HG03354 (cell line): ENCODE results near the gene MACROD2.
"Not testable (repeated sequence)": the region's sequence is repeated elsewhere in the genome, so short reads cannot be mapped to it uniquely, and the experiment has no call there.

Source experiments
- ATAC-seq: cut with Tn5 transposase; IDR thresholded peaks from one replicate; pipeline ENCODE4 v1.9.1; 2021; ENCODE audit warnings: mild to moderate bottlenecking; ENCODE audit not compliant: unreplicated experiment, poor library complexity, severe bottlenecking

MACROD2 gene

DNA sequence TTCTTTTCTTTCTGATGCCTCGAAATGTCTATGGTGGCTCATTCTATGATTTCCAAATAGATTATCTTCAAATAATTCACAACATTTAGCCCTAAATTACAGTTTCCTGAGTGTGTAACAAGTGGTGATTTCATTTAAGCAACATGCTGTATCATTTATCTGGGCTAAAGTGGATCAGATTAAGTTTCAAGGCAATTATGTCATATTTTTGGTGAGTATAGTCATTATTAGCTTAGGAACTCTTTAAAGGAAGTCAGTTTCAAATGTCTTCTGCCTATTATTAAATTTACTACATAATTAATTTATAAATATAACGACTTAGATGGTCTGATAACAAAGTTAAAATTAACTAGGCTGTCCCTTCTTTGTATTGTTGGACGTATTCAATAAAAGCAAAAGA is 1190.0 kb downstream of the MACROD2 start:
- no peak for ATAC-seq

DNA sequence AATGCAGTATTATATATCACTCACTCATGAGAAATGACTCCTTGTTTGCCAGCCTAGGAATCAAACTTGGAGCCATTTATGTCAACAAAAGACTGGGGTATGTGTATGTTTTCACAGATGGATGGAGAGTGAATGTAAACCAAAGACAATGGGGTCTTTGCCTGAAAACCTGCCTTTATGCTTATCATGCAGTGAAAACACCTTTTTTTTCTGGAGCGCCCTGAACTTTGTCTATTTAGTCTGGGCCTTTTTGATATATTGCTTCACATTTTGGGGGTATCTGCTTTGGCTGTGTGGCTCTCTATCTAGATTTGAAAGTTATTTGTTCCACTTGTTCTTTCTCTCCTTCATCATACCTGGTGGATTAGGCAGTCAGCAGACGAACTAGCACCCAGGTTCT is 1190.6 kb downstream of the MACROD2 start:
- ATAC-seq: no peak

DNA sequence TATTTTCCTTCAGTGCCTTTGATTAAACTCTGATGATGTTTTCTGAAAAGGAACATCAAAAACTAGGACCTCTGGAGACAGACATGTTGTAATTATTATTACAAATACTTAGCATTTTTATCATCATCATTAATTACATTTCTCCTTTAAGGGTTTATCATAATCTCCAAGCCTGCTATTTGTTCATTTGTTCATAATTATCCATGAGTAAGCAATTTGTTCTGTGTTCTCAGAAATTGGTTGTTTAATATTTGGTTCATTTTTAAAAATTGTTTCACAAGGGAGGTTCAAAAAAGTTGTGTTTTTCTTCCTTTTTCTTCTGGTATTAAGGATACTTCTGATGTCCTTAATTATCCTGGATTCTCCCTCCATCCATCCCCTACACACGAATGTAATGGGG is 1192.3 kb downstream of the MACROD2 start:
- ATAC-seq: no peak

DNA sequence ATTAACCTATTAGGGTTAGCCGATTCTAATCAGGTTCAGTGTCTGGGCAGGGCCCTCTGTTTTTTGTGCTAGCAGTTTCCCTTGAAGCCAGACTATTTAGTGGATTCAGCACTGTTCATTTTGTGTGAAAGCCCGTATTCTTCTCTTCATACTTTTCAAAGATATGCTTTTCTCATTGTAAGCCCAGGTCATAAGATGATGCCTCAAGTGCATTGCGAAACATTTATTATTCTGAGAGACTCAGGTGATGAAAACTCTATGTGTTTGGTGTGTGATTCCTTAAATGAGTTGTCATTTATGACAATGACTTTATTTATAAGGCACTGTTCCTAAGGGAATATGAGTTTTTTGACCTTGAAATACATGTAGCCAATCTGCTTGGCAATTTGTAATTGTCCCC is 1193.1 kb downstream of the MACROD2 start:
- no peak for ATAC-seq

DNA sequence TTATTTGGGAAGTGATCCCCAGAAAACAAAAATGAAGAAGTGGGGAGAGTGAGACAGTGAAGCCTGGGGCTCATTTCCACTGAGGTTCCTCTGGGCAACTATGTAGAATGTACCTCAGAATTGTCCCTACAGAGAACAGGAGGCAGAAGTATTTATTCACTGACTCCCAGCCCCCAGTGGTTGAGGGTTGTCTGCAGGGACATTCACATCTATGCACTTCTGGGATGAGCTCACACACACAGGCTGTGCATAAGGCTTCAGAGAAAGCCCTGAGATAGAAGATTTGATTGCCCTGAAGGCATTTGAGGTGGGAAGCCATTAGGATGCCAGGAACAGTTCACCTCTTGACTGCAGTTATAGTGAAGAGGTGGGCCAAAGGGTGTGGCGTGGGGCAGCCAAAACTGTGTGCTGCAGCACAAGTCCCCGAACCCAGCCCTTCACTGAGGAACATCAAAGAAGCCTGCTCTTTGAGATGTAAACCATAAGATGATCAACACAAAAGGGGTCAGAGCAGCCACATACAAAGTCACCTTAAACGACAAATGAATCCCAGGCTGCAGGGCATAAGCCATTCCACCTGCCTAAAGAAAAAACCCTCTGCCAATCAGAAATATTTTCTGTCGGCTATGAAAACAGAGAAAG is 1195.9 kb downstream of the MACROD2 start:
- ATAC-seq: no peak

DNA sequence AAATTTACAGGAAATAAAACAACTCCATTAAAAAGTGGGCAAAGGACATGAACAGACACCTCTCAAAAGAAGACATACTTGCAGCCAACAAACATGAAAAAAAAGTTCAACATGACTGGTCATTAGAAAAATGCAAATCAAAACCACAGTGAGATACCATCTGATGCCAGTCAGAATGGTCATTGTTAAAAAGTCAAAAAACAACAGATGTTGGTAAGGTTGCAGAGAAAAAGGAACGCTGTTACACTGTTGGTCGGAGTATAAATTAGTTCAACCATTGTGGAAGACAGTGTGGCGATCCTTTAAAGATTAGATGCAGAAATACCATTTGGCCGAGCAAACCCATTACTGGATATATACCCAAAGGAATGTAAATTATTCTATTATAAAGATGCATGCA is 1200.1 kb downstream of the MACROD2 start:
- no peak for ATAC-seq

DNA sequence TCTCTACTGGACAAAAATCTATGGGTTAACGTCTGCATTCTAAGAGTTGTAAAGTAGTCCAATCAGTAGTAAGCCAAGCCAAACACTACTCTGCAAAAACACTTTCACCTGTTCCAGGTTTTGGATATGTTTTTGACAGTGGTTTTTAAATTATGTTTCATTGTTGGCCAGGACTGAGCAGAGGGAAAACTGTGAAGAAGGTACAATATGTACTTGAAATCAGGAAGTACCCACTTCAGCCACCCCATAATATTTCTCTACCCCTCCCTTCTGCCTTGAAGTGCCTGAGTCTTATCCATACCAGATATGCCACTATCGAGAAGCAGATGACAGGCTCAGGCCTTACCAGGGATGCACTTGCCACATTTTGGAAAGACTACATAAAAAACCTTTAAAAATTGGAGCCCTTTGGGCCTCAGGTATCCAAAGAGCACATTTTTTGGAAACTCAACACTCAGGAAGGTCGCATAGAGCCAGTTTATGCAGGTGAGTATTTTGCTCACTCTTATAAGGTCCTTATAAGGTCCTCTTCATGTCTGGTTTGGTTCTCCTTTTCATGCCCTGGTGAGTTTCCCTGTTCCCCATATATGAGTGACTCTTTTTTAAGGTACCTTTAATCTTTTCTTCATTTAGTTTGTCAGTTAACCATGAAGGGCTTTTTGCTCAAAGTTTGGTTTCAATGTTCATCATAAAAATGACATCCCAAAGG is 1201.4 kb downstream of the MACROD2 start:
- no peak for ATAC-seq

DNA sequence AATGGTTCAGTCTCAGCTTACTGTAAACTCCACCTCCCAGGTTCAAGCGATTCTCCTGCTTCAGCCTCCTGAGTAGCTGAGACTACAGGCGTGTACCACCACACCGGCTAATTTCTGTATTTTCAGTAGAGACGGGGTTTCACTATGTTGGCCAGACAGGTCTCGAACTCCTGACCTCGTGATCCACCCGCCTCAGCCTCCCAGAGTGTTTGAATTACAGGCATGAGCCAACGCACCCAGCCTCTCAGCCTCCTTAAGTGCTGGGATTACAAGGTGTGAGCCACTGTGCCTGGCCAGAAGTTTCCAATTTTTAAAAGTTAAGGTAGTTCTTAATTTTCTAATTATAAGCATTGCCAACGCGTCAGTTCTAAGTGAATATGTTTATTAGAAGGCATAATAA is 1202.7 kb downstream of the MACROD2 start:
- ATAC-seq: not testable (repeated sequence)

DNA sequence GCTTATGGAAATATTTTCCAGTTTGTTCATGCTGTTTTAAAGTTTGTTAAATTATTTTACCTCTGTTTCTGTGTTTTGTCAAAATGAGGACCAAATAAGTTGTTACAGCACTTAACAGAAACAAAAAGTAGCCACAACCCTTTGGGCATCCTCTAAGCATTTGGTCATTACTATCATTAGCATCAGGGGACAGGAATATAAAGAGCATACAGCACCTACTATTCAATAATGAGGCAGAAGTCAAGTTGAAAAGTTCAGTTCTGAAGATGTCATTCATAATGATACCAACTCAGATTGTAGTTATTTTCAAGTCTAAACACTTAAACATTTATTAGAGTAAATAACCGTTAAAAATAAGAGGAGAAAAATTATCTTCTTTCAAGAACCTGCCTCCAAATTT is 1204.4 kb downstream of the MACROD2 start:
- peak; percentile 62 for ATAC-seq

DNA sequence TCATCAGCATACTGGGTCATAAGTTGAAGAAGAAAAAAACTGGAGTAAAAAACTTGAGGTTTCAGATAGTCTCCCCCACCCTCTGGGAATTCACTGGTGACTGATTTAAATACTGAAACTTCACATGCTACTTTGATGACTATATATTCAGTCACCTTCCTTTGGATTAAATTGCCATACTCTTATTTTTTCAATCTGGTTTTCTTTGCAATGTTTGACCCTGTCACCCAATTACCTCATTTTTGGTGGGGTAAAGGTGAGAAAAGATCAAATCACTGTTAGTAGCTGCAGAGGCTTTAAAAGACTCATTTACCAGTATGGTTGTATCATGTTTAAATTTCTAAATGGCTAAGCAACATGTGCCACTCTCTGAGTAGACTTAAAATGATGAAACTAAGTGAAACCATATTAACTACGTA is 1204.8 kb downstream of the MACROD2 start:
- peak; percentile 82 for ATAC-seq

DNA sequence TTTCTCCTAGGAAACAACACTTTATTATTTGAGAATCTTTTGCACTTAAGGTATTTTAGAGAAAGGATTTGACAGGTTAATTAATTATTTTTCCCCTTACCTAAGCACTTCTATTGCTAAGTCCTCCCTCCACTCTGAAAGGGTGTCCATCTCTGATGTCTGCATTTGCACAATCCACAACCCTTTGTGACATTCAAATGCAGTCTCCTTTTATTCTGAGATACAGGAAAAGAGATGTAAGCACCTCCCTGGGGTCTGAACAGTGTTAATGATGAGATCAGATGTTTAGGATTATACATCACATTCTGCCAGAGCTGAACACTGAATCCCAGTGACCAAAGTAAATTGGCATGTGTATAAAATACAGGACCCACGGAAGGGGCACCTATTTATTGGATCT is 1206.3 kb downstream of the MACROD2 start:
- ATAC-seq: no peak

DNA sequence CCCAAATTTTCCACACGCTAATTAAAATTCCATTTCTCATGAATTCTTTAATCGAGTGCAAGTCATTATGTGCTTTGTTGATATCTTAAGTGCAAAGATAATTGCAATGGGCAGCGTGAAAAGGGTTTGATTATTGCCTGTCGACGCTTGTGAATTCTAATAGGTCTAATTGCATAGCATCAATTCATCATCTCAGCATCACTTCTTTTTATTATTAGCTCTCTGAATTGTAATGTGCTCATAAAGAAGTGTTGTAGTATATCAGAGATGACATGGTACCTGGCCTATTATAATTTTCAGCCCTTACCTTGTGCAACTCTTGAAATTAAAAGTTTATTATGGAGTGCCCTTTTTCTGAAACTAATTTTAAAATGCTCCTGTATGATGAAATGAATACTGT is 1208.9 kb downstream of the MACROD2 start:
- no peak for ATAC-seq

DNA sequence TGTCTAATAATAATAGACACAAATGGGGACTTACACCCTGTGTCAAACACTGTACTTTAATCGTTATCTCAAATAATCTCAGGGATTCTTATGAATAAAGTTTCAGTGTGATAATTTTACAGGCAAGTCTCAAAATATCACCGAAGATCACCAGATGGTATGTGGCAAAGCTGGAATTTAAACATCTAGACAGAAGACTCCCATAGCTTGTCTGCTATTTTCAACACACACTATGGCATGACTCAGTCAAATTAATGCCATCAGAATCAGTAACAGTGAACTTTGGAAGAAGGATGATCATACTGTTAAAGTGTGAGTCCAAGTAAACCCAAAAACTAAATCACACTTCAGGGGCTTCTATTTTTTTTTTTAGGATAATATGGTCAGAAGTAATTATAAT is 1209.7 kb downstream of the MACROD2 start:
- no peak for ATAC-seq

DNA sequence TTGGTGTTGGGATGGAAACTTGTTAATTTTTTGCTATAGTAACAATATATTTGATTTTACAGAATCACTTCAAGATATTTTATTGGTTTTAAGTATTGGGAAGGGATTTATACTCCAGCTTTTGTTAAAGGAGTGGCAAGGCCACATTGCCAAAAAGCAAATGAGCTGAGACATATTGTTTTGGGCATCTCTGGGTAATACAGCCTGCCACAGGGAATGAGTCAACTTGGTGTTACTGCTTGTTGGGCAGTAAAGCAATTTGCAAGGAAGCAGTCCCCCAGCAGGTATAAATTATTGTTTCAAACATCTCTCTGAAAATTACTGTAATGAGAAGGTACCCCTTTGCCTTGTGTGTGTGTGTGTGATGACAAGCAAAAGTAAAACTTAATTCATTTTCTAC is 1210.4 kb downstream of the MACROD2 start:
- ATAC-seq: no peak

DNA sequence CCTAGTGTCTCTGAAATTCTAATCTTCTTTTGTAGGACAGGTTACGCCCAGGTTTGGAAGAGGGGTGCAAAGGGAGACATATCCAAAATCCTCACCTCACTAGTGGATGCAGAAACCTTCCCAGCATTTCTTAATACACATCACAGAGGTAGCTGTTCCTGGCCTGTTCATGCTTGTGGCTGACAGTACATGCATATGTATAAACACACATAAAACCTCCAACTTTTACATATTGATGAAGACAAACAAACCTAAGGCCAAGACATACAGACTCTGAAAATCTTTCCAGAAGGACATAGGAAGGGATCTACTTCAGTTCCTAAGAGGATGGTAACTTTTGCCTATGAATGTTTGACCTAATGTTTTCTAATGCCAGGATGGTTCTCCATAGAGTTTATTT is 1214.2 kb downstream of the MACROD2 start:
- no peak for ATAC-seq

DNA sequence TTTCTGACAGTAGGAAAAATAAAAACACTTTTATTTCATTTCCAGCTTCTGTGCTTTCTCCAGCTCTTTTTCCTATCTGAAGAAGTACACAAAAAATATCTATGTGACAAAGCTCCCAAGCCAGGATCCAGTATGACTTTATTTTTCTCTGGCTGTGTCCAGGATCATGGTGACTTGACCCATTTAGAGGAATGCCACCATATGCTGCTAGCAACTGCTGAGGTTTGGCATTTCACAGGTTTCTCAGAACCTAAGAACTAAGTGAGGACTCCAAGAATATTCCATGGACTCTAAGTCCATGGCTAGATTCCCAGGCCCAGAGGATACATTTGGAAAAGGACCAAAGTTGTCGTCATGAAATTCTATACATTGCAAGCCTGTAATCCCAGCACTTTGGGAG is 1218.7 kb downstream of the MACROD2 start:
- ATAC-seq: no peak

DNA sequence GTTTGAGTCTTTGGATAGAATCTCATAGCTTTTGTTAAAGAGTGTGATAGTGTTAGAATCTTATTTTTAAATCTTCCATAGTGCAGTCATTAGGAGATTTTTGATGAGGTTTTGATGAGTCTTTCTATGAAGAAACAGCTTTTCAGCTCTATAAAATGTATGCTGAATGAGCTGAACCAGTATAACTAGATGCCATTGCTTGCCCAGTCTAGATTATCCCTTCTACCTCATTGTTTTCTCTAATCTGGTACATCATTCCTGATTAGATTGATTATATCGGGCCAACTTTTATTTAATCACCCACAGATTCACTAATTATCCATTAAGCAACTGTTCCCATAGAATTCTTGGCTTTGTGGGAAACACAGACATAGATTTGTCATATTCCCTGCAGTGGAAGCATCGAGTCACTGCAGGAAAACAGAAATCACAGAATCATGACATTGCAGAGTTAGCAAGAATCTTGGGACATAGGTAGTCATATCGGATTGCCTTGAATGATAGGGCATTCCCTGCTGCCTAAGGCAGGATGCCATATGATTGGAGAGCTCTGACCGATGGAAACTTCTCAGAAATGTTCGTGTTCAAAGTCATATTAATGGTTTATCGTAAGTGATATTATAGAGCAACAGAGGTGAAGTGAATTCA is 1224.8 kb downstream of the MACROD2 start:
- no peak for ATAC-seq

DNA sequence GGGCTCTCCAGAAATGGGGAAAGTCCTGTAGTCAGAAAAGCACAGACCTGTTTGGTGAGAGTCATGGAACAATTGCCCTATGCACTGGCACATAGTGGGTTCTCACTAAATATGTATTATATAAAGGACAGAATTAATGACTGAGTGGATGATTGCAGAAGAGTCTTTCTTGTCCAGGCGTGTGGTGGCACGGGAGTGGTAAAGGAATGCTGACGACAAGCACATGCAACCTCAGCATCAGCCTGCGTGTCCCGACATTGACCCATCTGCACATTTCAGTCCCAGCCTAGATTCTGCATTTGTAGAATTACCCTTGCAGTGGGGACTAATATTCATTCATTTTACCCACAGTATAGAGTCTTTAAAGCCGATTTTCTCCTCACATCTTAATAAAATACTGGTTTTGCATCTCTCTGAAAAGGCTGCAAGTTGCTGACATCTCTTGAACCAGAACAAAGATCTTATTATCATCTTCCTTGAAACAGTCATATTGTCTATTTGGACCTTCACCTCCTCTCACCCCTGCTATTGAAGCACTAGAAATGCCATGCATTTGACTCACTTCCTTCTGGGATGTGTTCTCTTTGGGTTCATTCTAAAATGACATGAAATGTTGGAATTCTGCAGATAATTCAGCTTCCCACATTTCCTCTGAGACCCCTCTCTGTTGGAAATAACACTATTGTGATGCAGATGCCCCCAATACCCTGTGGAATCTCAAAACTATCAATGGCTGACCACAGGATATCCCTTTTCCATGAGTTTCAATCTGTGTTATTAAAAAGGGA is 1225.7 kb downstream of the MACROD2 start:
- no peak for ATAC-seq

DNA sequence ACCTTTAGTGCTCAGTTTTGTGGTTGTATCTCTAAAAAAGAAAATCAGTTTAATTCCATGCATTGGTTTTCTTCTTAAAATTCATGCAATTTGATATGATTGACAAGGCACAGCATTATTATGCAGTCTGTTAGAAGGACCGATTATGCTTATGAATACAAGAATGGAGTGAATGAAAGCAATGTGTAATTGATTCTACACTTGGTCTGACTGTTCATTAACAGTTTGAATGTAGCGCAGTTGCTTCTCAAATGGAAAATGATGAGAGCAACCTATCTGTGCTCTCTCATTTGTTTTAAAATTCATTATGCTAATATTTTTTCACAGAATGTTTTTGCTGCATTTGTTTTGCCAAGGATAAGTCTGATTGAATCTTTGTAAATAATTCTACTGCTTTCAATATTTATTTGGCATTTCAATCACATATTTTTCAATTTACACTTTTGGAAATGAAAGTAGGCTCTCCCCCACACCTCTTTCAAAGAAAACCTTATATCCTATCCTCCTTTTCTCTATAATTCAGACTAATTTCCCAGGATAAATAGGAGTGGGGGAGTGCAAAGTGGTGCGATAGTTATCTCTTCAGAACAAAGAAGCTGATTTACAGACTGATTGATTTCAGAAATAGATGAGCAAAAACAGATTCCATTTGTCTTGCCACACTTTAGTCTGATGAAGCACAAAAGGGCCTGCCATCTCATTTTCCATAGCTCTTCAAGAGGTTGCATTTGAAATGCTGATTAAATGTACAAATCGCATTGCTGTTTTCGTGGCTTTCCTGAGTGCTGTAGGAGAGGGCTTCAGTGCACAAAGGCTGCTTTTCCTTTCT is 1227.4 kb downstream of the MACROD2 start:
- ATAC-seq: no peak

DNA sequence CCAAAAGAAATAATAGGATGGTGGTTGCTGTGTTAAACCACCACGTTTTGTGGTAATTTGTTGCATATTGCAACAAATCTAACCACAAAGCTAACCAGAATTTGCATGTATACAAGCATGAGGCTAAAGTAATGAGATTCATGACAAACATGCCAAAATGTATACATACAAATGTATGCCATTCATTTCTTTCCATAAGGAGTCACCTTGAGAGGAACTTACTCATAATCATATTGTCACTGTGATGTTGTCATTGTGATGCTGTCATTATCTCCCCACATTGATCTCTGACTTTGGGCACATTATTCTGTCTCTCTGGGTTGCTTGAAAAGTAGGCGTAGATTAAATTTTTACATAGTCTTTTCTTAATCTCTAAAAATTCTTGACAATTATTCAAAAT is 1228.9 kb downstream of the MACROD2 start:
- no peak for ATAC-seq
